HG03045 (cell line): ENCODE measurements around the gene ATP9A.
"Not testable (repeated sequence)": the region's sequence is repeated elsewhere in the genome, so short reads cannot be mapped to it uniquely, and the experiment has no call there.

Source experiments
- ATAC-seq: cut with Tn5 transposase; IDR thresholded peaks from one replicate; pipeline ENCODE4 v1.9.1; 2021; ENCODE audit warnings: mild to moderate bottlenecking, moderate library complexity; ENCODE audit not compliant: unreplicated experiment

Gene ATP9A

GRCh38 chr20:51584116-51584515, 184.1 kb downstream of the ATP9A start:
- no peak for ATAC-seq

- no peak for ATAC-seq
These were observed 184.7 kb downstream of the ATP9A start for GRCh38 chr20:51583499-51583898.

- no peak for ATAC-seq
These were observed 185.1 kb downstream of the ATP9A start for GRCh38 chr20:51583073-51583472.

- no peak for ATAC-seq
These were observed 186.6 kb downstream of the ATP9A start for GRCh38 chr20:51581571-51581970.

- ATAC-seq, result no peak
These were observed 189.1 kb downstream of the ATP9A start for GRCh38 chr20:51579137-51579536.

- no peak for ATAC-seq
These were observed 190.1 kb downstream of the ATP9A start for GRCh38 chr20:51578145-51578459.

- ATAC-seq, result no peak
These were observed 190.6 kb downstream of the ATP9A start for GRCh38 chr20:51577432-51578144.

GRCh38 chr20:51575486-51575885, 192.7 kb downstream of the ATP9A start:
- no peak for ATAC-seq

- no peak for ATAC-seq
These were observed 193.7 kb downstream of the ATP9A start for GRCh38 chr20:51574248-51575033.

GRCh38 chr20:51573576-51574243, 194.5 kb downstream of the ATP9A start:
- no peak for ATAC-seq

GRCh38 chr20:51571460-51571794, 196.8 kb downstream of the ATP9A start:
- ATAC-seq, result no peak

GRCh38 chr20:51570739-51571459, 197.3 kb downstream of the ATP9A start:
- ATAC-seq, result no peak

- no peak for ATAC-seq
These were observed 198.1 kb downstream of the ATP9A start for GRCh38 chr20:51569815-51570738.

- not testable (repeated sequence) for ATAC-seq
These were observed 199.7 kb downstream of the ATP9A start for GRCh38 chr20:51568533-51568932.

- ATAC-seq, result no peak
These were observed 200.6 kb downstream of the ATP9A start for GRCh38 chr20:51567622-51568021.

- ATAC-seq, result no peak
These were observed 201.6 kb downstream of the ATP9A start for GRCh38 chr20:51566594-51566993.

GRCh38 chr20:51565298-51566144, 202.7 kb downstream of the ATP9A start:
- no peak for ATAC-seq

- no peak for ATAC-seq
These were observed 204.5 kb downstream of the ATP9A start for GRCh38 chr20:51563486-51564332.

- ATAC-seq, result no peak
These were observed 205.1 kb downstream of the ATP9A start for GRCh38 chr20:51563174-51563485.
